Endodermal cell (in vitro differentiated cells): ENCODE data around the gene MED16. TPM values are rescaled to one million over a fixed set of nuclear protein-coding genes. Genes with fewer than 3 reads are reported as not detected.

ENCODE experiments used
- DNase-seq: peaks from one replicate; pipeline ENCODE4 v3.0.0-alpha.2; 2017
- H3K27ac ChIP-seq: 2 replicates; pipeline ENCODE4 v1.5.1; 2013; ENCODE audit warnings: mild to moderate bottlenecking, low read depth, low read length, moderate library complexity
- H3K27me3 ChIP-seq: 2 replicates; pipeline ENCODE4 v1.6.1; 2013; ENCODE audit warnings: mild to moderate bottlenecking, low read length, moderate library complexity; ENCODE audit not compliant: insufficient read depth, control insufficient read depth, poor library complexity, severe bottlenecking
- H3K36me3 ChIP-seq: 2 replicates; pipeline ENCODE4 v1.7.0; 2013; ENCODE audit warnings: mild to moderate bottlenecking, low read length, moderate library complexity; ENCODE audit not compliant: control insufficient read depth, insufficient read depth
- H3K4me1 ChIP-seq: one replicate; pipeline ENCODE4 v1.7.0; 2013; ENCODE audit warnings: low read length; ENCODE audit not compliant: control insufficient read depth, insufficient read depth
- H3K4me3 ChIP-seq: 2 replicates; pipeline ENCODE4 v1.5.1; 2013; ENCODE audit warnings: mild to moderate bottlenecking, low read length, moderate library complexity
- H3K9ac ChIP-seq: 2 replicates; pipeline ENCODE4 v1.6.1; 2013; ENCODE audit warnings: mild to moderate bottlenecking, low read length, moderate library complexity; ENCODE audit not compliant: poor library complexity, severe bottlenecking; ENCODE audit errors: extremely low read depth
- H3K9me3 ChIP-seq: 2 replicates; pipeline ENCODE4 v1.6.1; 2013; ENCODE audit warnings: mild to moderate bottlenecking, low read length, moderate library complexity; ENCODE audit not compliant: control insufficient read depth
- H3K27ac Mint-ChIP-seq: 2 replicates; pipeline ENCODE4 v1.8.0; 2020; ENCODE audit warnings: mixed read lengths
- H3K27me3 Mint-ChIP-seq: 2 replicates; pipeline ENCODE4 v1.8.0; 2021; ENCODE audit warnings: mild to moderate bottlenecking, mixed read lengths; ENCODE audit not compliant: insufficient read depth
- H3K36me3 Mint-ChIP-seq: 2 replicates; pipeline ENCODE4 v1.8.0; 2020; ENCODE audit warnings: low read depth, mixed read lengths
- H3K4me1 Mint-ChIP-seq: 2 replicates; pipeline ENCODE4 v1.8.0; 2020; ENCODE audit warnings: mixed read lengths
- H3K4me3 Mint-ChIP-seq: 2 replicates; pipeline ENCODE4 v1.8.0; 2020; ENCODE audit warnings: mild to moderate bottlenecking, moderate library complexity, mixed read lengths
- H3K9me3 Mint-ChIP-seq: 2 replicates; pipeline ENCODE4 v1.8.0; 2020; ENCODE audit warnings: mild to moderate bottlenecking, mixed read lengths
- WGBS, 2 experiments: methylation state at CpG; one replicate each; pipeline versions ENCODE4 v1.1.5 to v1.1.7; 2013; ENCODE audit warnings: missing lambda C conversion rate in 2 of 2, mixed read lengths in 1 of 2; ENCODE audit not compliant: insufficient coverage in 1 of 2, insufficient read length in 1 of 2; 5-methylcytosine and 5-hydroxymethylcytosine counted together
- total RNA-seq, 2 donors: library from RNA; stranded (reverse); fragmentation: NEBNext Ultra II Directional in 1 of 2; extraction: Animal tissue kit (Norgen Biotek cat#: 25700) in 1 of 2; gene quantifications; 2 replicates in 1 of 2; 3 replicates in 1 of 2; pipeline ENCODE4 v1.2.1, GENCODE V29; 2021
- TF ChIP-seq, protein P1 (sequence below): fragments of 200-600 bp; sonication (generic); conservative IDR thresholded peaks from 2 replicates; pipeline ENCODE4 v1.5.0; 2021; ENCODE audit warnings: antibody characterized with exemption, mild to moderate bottlenecking

The MED16 gene
- total RNA-seq, 2 donors from 2014 or later, result 75.8 to 92.4 TPM

DNA sequence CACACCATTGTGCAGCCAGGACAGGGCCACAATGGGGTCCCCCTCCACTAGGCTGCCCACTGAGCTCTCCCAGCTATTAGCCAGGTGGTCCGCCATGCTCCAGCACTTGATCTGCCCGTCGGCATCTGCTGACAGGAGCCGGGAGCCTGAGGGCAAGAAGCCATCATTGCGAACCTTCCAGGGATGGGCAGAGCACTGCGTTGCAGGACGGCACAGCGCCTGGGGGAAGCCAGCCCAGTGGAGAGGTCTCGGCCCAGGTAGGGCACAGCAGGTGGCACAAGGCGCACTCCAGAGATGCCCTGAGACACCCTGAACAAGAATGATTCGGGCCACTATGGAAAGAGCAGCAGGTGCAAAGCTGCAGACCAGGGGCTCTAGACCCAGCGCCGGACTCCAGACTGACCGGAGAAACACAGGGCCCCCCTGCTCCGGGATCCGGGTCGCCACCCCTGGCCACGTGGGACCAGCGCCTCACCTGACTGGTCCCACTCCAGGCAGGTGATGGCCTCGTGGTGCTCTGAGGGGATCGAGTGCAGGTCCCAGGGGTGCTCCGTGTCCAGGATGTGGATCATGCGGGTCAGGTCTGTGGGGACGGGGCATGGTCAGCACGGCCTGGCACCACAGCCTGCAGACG lies 3.2 kb downstream of the MED16 start:
- no peaks in the 10 kb centered on the region for H3K27me3 ChIP-seq
- H3K27ac Mint-ChIP-seq, result no peak overlapping the region
- H3K4me3 Mint-ChIP-seq, result no peak overlapping the region
- H3K27ac ChIP-seq, result no peak overlapping the region
- WGBS, 2 experiments, result 95 to 98% methylated on average over 26 of the region's 26 CpGs
- no peaks in the 10 kb centered on the region for H3K9me3 Mint-ChIP-seq
- TF ChIP-seq, protein P1, sequence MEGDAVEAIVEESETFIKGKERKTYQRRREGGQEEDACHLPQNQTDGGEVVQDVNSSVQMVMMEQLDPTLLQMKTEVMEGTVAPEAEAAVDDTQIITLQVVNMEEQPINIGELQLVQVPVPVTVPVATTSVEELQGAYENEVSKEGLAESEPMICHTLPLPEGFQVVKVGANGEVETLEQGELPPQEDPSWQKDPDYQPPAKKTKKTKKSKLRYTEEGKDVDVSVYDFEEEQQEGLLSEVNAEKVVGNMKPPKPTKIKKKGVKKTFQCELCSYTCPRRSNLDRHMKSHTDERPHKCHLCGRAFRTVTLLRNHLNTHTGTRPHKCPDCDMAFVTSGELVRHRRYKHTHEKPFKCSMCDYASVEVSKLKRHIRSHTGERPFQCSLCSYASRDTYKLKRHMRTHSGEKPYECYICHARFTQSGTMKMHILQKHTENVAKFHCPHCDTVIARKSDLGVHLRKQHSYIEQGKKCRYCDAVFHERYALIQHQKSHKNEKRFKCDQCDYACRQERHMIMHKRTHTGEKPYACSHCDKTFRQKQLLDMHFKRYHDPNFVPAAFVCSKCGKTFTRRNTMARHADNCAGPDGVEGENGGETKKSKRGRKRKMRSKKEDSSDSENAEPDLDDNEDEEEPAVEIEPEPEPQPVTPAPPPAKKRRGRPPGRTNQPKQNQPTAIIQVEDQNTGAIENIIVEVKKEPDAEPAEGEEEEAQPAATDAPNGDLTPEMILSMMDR, result no peak
- H3K4me3 ChIP-seq, result no peak overlapping the region
- no peaks in the 10 kb centered on the region for H3K4me1 Mint-ChIP-seq
- no peaks in the 10 kb centered on the region for H3K9me3 ChIP-seq
- H3K9ac ChIP-seq, result no peak overlapping the region
- H3K27me3 Mint-ChIP-seq, result no peaks in the 10 kb centered on the region
- no peaks in the 10 kb centered on the region for H3K4me1 ChIP-seq
- H3K36me3 Mint-ChIP-seq, result peaks cover 15% of the 10 kb centered on the region
- DNase-seq, result no peak
- peaks cover 45% of the 10 kb centered on the region for H3K36me3 ChIP-seq

DNA sequence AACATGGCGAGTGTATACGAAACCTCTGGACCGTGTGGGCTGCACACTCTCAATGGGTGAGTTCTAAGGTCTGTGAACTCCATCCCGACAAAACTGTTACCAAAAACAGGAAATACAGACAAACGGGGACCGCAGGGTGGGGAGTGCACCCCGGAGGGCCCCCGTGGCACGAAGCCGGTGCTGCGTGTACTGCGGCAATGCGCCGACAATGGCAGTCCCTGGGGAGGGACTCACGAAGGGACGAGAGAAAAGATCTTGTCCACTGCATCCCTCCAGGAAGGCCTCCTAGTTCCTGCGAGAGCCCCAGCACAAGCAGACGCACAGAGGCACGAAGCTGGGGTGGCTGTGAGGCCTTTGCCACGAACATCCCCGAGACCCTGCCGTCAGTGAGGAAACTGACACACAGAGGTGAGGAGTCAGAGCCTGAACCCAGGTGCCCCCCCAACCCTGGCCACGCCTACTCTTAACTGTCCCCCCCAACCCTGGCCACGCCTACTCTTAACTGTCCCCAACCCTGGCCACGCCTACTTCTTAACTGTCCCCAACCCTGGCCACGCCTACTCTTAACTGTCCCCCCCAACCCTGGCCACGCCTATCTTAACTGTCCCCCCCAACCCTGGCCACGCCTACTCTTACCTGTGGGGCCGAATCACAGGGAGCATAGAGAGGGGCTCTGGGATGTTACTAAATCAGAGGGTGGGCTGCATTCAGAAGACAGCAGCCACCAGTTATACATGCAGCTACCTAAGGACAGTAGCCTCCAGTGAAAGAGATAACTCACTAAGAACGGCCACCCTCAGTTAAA lies 4.2 kb downstream of the MED16 start:
- peaks cover 20% of the 10 kb centered on the region for H3K36me3 Mint-ChIP-seq
- Histone ChIP-seq H3K36me3 (peaks cover 48% of the 10 kb centered on the region), H3K9ac (no peak overlapping the region), H3K27me3 (no peaks in the 10 kb centered on the region), H3K27ac (no peak overlapping the region), H3K4me1 (no peaks in the 10 kb centered on the region), H3K4me3 (no peak overlapping the region), H3K9me3 (no peaks in the 10 kb centered on the region)
- H3K4me1 Mint-ChIP-seq, result no peaks in the 10 kb centered on the region
- no peak overlapping the region for H3K27ac Mint-ChIP-seq
- WGBS, 2 experiments, result 97% methylated on average over 23 to 30 of the region's 30 CpGs
- H3K9me3 Mint-ChIP-seq, result no peaks in the 10 kb centered on the region
- TF ChIP-seq, protein P1, result no peak
- no peaks in the 10 kb centered on the region for H3K27me3 Mint-ChIP-seq
- no peak for DNase-seq
- H3K4me3 Mint-ChIP-seq, result no peak overlapping the region

DNA sequence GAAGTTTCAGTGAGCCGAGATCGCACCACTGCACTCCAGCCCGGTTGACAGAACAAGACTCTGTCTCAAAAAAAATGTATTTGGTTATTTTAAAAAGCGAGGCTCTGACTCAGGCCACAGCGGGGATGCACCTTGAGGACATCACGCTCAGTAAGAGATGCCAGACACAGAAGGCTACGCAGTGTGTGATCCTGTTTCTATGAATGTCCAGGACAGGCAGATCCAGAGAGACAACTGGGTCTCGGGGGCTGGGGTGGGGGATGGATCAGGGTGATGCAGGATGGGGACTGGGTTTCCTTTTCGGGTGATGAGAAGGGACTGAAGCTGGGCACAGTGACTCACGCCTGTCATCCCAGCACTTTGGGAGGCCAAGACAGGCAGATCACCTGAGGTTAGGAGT lies 5.4 kb downstream of the MED16 start:
- Mint-ChIP-seq H3K9me3 (no peaks in the 10 kb centered on the region), H3K36me3 (peaks cover 27% of the 10 kb centered on the region), H3K27me3 (no peaks in the 10 kb centered on the region), H3K27ac (no peak overlapping the region), H3K4me1 (no peaks in the 10 kb centered on the region), H3K4me3 (no peak overlapping the region)
- WGBS, 2 experiments, result 93 to 100% methylated on average over 9 to 10 of the region's 10 CpGs
- no peak for DNase-seq
- H3K36me3 ChIP-seq, result peaks cover 53% of the 10 kb centered on the region
- no peaks in the 10 kb centered on the region for H3K27me3 ChIP-seq
- no peaks in the 10 kb centered on the region for H3K9me3 ChIP-seq
- H3K4me1 ChIP-seq, result no peaks in the 10 kb centered on the region
- no peak overlapping the region for H3K9ac ChIP-seq
- no peak overlapping the region for H3K4me3 ChIP-seq
- TF ChIP-seq, protein P1, result no peak
- H3K27ac ChIP-seq, result no peak overlapping the region
